Ovary (tissue), 9 donors: ENCODE data around the gene DSCAM. TPM values are rescaled to one million over a fixed set of nuclear protein-coding genes. Genes with fewer than 3 reads are reported as not detected.

Source experiments
- DNase-seq, 5 donors: peaks; one replicate each; pipeline ENCODE4 v3.0.0-alpha.2; 2019 to 2020
- H3K27ac ChIP-seq, 2 donors: fragments of 200-600 bp; one replicate each; pipeline versions ENCODE4 v1.5.1 to v1.8.0; 2019 to 2022
- H3K27me3 ChIP-seq: fragments of 200-600 bp; one replicate; pipeline ENCODE4 v1.8.0; 2022
- H3K36me3 ChIP-seq: fragments of 200-600 bp; sonication (generic); one replicate; pipeline ENCODE4 v1.5.1; 2019
- H3K4me1 ChIP-seq: one replicate; pipeline ENCODE4 v1.8.1; 2013; ENCODE audit warnings: mild to moderate bottlenecking, moderate library complexity; ENCODE audit not compliant: insufficient read depth
- H3K4me3 ChIP-seq: fragments of 200-600 bp; sonication (generic); one replicate; pipeline ENCODE4 v1.5.1; 2017
- H3K9me3 ChIP-seq, 2 donors: fragments of 200-600 bp in 1 of 2; sonication (generic) in 1 of 2; one replicate each; pipeline versions ENCODE4 v1.5.1 to v1.8.1; 2013 to 2019; ENCODE audit warnings: mild to moderate bottlenecking in 1 of 2, moderate library complexity in 1 of 2
- EP300 ChIP-seq: sonication (generic); formaldehyde crosslinking; IDR thresholded peaks from one replicate; pipeline ENCODE4 v1.6.1; 2017; ENCODE audit warnings: antibody characterized with exemption
- POLR2A ChIP-seq: fragments of 450-650 bp; IDR thresholded peaks from one replicate; pipeline ENCODE4 v1.6.1; 2017; ENCODE audit warnings: antibody characterized with exemption, mild to moderate bottlenecking, moderate library complexity
- WGBS, 3 donors: extraction: QIAGEN DNeasy Blood & Tissue Kit in 1 of 3; methylation state at CpG; one replicate each; pipeline versions ENCODE4 v1.1.5 to v1.1.7; 2013 to 2017; 5-methylcytosine and 5-hydroxymethylcytosine counted together
- intact Hi-C, 4 donors: fragments of 100-400 bp; cut with DNase I; formaldehyde crosslinking; loops; one replicate each; pipeline versions ENCODE4 v1.11.0 to v1.15.1; 2022 to 2023
- polyA plus RNA-seq, 2 donors: library from polyadenylated mRNA; stranded (reverse); fragments of 200-250 nt in 1 of 2; fragments of 350-450 nt in 1 of 2; fragmentation: Illumina TruSeq in 1 of 2; extraction: RNeasy Lipid Tissue Mini Kit (QIAGEN cat#74804) in 1 of 2; gene quantifications; one replicate each; pipeline ENCODE4 v1.2.3, GENCODE V29; 2013 to 2014
- total RNA-seq, 7 donors: library from RNA; depleted of rRNA in 2 of 7; stranded (reverse); fragments of >200 nt in 2 of 7; fragmentation: NEBNext Ultra II Directional in 3 of 7; extraction: Animal tissue kit (Norgen Biotek cat#: 25700) in 3 of 7; gene quantifications; one replicate each; pipeline versions ENCODE4 v1.1.0 to v1.2.4, GENCODE V29; 2016 to 2023
- TF ChIP-seq, protein P1 (sequence below), 3 donors: fragments of 450-650 bp in 2 of 3; fragments of 200-600 bp in 1 of 3; IDR thresholded peaks; one replicate each; pipeline versions ENCODE4 v1.5.1 to v1.8.0; 2016 to 2022; ENCODE audit warnings: antibody characterized with exemption in 3 of 3, mild to moderate bottlenecking in 1 of 3
- donor health status: DM: no; HTN: no; CAD: no; lungs with moderate emphysema.
- donor health status: DM: no; HTN: no; CAD: no.
- donor health status: Bipolar disorder and iron deficiency.
- donor health status: DM: yes; HTN: yes; CAD: no.
- donor health status: DM: no; HTN: no; CAD: no.
- donor health status: DM: yes; HTN: yes; CAD: no.

The DSCAM gene
- total and polyA plus RNA-seq, 9 donors: under 0.01 to 0.12 (median 0.04) TPM; not detected in 5

DNA sequence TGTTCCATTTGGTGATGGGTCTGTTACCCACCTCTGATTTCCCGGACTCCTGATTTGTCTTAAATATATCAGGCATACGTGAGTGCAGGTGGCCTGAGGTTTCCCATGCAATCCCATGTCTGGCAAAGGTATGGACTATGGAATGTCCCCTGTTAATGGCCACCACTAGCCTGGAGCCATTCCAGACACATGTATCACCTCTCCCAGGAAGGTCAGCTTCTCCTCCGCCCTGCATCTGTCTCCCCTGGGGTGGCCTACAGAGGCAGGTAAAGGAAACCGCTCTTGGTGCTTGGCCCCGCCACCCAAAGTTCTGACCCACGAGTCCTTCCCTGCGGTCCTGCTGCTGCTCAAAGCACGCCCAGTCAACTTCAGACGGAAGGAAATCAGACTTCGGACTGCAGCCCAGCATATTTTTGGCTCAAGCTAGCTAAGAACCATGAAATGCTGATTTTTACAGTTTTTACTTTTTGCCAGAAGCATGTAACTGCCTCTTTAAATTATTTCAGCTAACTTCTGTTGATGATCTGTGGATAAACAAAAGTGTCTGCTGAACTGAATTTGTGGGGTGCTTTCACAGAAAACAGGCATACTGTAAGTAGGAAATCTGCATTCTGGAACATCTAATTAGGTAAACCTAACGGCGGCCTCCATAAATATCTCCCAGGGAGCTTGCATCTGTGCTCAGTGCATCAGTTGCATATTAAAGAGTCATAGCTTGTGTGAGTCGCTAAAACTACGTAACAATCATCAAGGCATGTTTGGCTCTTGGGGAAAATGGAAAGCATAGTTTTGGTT, 873.8 kb downstream of the DSCAM start:
- Histone ChIP-seq H3K36me3 (no peaks in the 10 kb centered on the region), H3K4me1 (no peaks in the 10 kb centered on the region), H3K27me3 (no peaks in the 10 kb centered on the region), H3K4me3 (no peak overlapping the region), H3K27ac (no peak overlapping the region), H3K9me3 (no peaks in the 10 kb centered on the region)
- 86 to 90% (median 87%) methylated on average over 14 of the region's 14 CpGs for WGBS, 3 donors
- TF ChIP-seq POLR2A (no peak), EP300 (no peak)
- TF ChIP-seq, protein P1, sequence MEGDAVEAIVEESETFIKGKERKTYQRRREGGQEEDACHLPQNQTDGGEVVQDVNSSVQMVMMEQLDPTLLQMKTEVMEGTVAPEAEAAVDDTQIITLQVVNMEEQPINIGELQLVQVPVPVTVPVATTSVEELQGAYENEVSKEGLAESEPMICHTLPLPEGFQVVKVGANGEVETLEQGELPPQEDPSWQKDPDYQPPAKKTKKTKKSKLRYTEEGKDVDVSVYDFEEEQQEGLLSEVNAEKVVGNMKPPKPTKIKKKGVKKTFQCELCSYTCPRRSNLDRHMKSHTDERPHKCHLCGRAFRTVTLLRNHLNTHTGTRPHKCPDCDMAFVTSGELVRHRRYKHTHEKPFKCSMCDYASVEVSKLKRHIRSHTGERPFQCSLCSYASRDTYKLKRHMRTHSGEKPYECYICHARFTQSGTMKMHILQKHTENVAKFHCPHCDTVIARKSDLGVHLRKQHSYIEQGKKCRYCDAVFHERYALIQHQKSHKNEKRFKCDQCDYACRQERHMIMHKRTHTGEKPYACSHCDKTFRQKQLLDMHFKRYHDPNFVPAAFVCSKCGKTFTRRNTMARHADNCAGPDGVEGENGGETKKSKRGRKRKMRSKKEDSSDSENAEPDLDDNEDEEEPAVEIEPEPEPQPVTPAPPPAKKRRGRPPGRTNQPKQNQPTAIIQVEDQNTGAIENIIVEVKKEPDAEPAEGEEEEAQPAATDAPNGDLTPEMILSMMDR (IDR thresholded peaks at IDR 0.05): no peak
- intact Hi-C loops: no loop called here
- no peak for DNase-seq

DNA sequence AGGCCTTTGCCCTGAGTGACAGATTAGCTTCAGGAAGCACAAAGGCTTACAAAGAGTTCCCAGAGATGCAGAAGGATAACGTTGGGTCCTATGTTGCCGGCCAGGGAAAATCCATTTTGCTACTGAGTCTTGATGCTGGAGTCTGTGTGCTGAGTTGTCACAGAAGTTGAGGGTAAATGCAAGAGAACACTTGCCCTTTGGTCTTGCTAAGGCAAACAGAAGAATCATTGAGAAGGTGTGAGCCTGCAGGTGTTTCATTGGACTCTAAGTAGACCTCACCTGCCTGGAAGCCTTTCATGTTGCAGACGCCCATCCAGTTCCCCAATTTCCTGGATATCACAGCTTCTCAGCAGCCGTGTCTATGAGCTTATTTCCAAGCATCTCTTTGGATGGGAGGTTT, 874.5 kb downstream of the DSCAM start:
- H3K27me3 ChIP-seq: no peaks in the 10 kb centered on the region
- TF ChIP-seq EP300 (no peak), POLR2A (no peak)
- TF ChIP-seq, protein P1 (IDR thresholded peaks at IDR 0.05): no peak
- H3K9me3 ChIP-seq: no peaks in the 10 kb centered on the region
- no peaks in the 10 kb centered on the region for H3K4me1 ChIP-seq
- H3K27ac ChIP-seq: no peak overlapping the region
- 52 to 68% (median 57%) methylated on average over 4 of the region's 4 CpGs for WGBS, 3 donors
- no peak overlapping the region for H3K4me3 ChIP-seq
- intact Hi-C loops: no loop called here
- H3K36me3 ChIP-seq: no peaks in the 10 kb centered on the region
- no peak for DNase-seq

DNA sequence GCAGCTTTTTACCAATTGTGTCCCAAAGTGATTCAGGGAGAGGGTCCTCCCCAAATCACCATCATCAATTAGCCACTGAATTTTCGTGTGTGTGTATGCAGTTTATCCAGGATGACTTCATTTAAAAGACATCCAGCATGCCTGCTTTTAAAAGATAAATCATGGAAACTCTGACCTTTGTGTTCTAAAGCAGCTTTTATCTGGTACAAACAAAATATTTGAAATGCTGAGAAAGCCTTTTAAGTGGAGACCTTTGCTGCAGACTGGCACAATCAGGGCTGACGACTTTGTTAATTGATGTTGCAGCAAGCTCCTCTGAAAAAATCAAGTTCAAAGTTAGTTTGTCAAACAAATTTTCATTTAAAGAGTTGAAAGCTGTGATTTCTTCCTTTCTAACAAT, 875.0 kb downstream of the DSCAM start:
- DNase-seq: no peak
- WGBS, 3 donors: 2 to 4% (median 3%) methylated on average over 2 of the region's 2 CpGs
- H3K4me3 ChIP-seq: no peak overlapping the region
- H3K9me3 ChIP-seq: no peaks in the 10 kb centered on the region
- H3K27me3 ChIP-seq: no peaks in the 10 kb centered on the region
- H3K27ac ChIP-seq: no peak overlapping the region
- TF ChIP-seq, protein P1 (IDR thresholded peaks at IDR 0.05): no peak
- TF ChIP-seq POLR2A: no peak
- no peak for TF ChIP-seq EP300
- no peaks in the 10 kb centered on the region for H3K36me3 ChIP-seq
- intact Hi-C loops: no loop called here
- no peaks in the 10 kb centered on the region for H3K4me1 ChIP-seq

DNA sequence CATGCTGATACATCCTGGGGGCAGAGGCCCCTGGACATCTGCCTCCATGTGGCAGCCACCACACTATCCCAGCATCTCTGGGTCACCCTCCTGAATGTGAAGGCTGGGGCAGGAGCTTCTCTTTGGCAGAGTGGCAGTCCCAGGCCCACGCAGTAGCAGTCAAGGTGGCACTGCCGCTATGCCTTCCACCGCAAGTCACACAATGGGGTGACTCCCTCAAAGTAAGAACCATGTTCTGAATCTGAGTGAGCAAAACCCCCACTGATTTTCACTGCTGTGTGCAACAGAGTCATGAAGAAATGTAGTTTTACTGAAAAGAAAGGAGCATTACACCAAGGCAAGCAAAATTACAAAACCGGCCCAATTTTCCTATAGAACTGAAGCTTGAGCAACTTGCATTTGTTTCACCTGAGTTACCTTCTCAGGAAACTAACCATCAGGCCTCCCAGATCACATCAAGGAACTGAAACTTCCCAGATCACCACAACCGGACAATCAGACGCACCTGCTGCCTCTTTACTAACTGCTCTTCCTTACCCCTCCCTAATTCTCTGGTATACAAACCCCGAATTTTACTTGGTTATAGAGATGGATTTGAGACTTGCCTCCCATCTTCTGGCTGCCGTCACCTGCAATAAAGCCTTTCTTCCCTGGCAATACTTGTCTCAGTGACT, 877.1 kb downstream of the DSCAM start:
- H3K4me3 ChIP-seq: no peak overlapping the region
- TF ChIP-seq EP300 (no peak), POLR2A (no peak)
- TF ChIP-seq, protein P1 (IDR thresholded peaks at IDR 0.05): no peak
- no peaks in the 10 kb centered on the region for H3K36me3 ChIP-seq
- no peaks in the 10 kb centered on the region for H3K27me3 ChIP-seq
- intact Hi-C loops: no loop called here
- no peak for DNase-seq
- H3K4me1 ChIP-seq: no peaks in the 10 kb centered on the region
- H3K27ac ChIP-seq: no peak overlapping the region
- WGBS, 3 donors: 87 to 91% (median 88%) methylated on average over 8 of the region's 8 CpGs
- no peaks in the 10 kb centered on the region for H3K9me3 ChIP-seq
